GM21717 (cell line): Measurements from ENCODE around the gene SLC35E2B.

Experiments
- ATAC-seq: cut with Tn5 transposase; IDR thresholded peaks from one replicate; pipeline ENCODE4 v1.9.1; 2021; ENCODE audit warnings: mild to moderate bottlenecking, moderate library complexity; ENCODE audit not compliant: unreplicated experiment

Gene SLC35E2B

GRCh38 chr1:1627261-1627828 is 65.2 kb downstream of the SLC35E2B start:
- ATAC-seq = no peak

GRCh38 chr1:1626207-1627141 is 66.1 kb downstream of the SLC35E2B start:
- ATAC-seq = no peak

GRCh38 chr1:1625824-1626206 is 66.8 kb downstream of the SLC35E2B start:
- no peak for ATAC-seq

GRCh38 chr1:1625404-1625775 is 67.2 kb downstream of the SLC35E2B start:
- no peak for ATAC-seq

- ATAC-seq = no peak
Measured at GRCh38 chr1:1624443-1625403, 67.9 kb downstream of the SLC35E2B start.

GRCh38 chr1:1623631-1624442 is 68.8 kb downstream of the SLC35E2B start:
- ATAC-seq = no peak

- no peak for ATAC-seq
Measured at GRCh38 chr1:1623181-1623630, 69.4 kb downstream of the SLC35E2B start.

- ATAC-seq = no peak
Measured at GRCh38 chr1:1622788-1623094, 69.9 kb downstream of the SLC35E2B start.

GRCh38 chr1:1622010-1622787 is 70.4 kb downstream of the SLC35E2B start:
- ATAC-seq = no peak

GRCh38 chr1:1621173-1622009 is 71.2 kb downstream of the SLC35E2B start:
- ATAC-seq = no peak

GRCh38 chr1:1620433-1621139 is 72.0 kb downstream of the SLC35E2B start:
- no peak for ATAC-seq

- ATAC-seq = no peak
Measured at GRCh38 chr1:1619917-1620361, 72.7 kb downstream of the SLC35E2B start.

GRCh38 chr1:1618396-1619068 is 74.1 kb downstream of the SLC35E2B start:
- ATAC-seq = no peak

GRCh38 chr1:1617925-1618324 is 74.7 kb downstream of the SLC35E2B start:
- no peak for ATAC-seq

GRCh38 chr1:1617516-1617915 is 75.1 kb downstream of the SLC35E2B start:
- ATAC-seq = no peak

GRCh38 chr1:1616838-1617237 is 75.8 kb downstream of the SLC35E2B start:
- no peak for ATAC-seq

- ATAC-seq = no peak
Measured at GRCh38 chr1:1616045-1616790, 76.4 kb downstream of the SLC35E2B start.
